Loucy (cell line): ENCODE measurements around the gene DMC1.

Source experiments
- H2AFZ ChIP-seq: fragments of 200-600 bp; sonication (generic); 2 replicates; pipeline ENCODE4 v1.6.0; 2016; ENCODE audit warnings: antibody characterized with exemption, mild to moderate bottlenecking, low read length, moderate library complexity
- H3F3A ChIP-seq: fragments of 200-600 bp; 2 replicates; pipeline ENCODE4 v1.6.0; 2016; ENCODE audit warnings: antibody characterized with exemption, low read depth, mild to moderate bottlenecking
- H3K27me3 ChIP-seq: fragments of 200-600 bp; sonication (generic); 2 replicates; pipeline ENCODE4 v1.6.1; 2014; ENCODE audit warnings: low read length, mild to moderate bottlenecking; ENCODE audit not compliant: insufficient read depth, poor library complexity, severe bottlenecking
- H3K36me3 ChIP-seq: fragments of 200-600 bp; sonication (generic); 2 replicates; pipeline ENCODE4 v1.6.1; 2016; ENCODE audit warnings: low read length; ENCODE audit not compliant: insufficient read depth
- H3K4me1 ChIP-seq: fragments of 200-600 bp; sonication (generic); 2 replicates; pipeline ENCODE4 v1.5.1; 2014; ENCODE audit warnings: low read length, mild to moderate bottlenecking; ENCODE audit not compliant: insufficient read depth, poor library complexity, severe bottlenecking
- H3K4me2 ChIP-seq: fragments of 200-600 bp; sonication (generic); 2 replicates; pipeline ENCODE4 v1.6.0; 2014; ENCODE audit warnings: antibody characterized with exemption, low read length, low read depth, mild to moderate bottlenecking; ENCODE audit not compliant: poor library complexity, severe bottlenecking
- H3K4me3 ChIP-seq: fragments of 200-600 bp; sonication (generic); 2 replicates; pipeline ENCODE4 v1.5.1; 2014; ENCODE audit warnings: low read length, mild to moderate bottlenecking, mixed read lengths; ENCODE audit not compliant: poor library complexity, severe bottlenecking
- H3K79me2 ChIP-seq: fragments of 200-600 bp; sonication (generic); 2 replicates; pipeline ENCODE4 v1.6.1; 2014; ENCODE audit warnings: low read length; ENCODE audit not compliant: insufficient read depth
- H3K9ac ChIP-seq: fragments of 200-600 bp; sonication (generic); 2 replicates; pipeline ENCODE4 v1.6.0; 2014; ENCODE audit warnings: mild to moderate bottlenecking, low read depth, low read length, moderate library complexity; ENCODE audit not compliant: poor library complexity, severe bottlenecking
- H3K9me2 ChIP-seq: fragments of 200-600 bp; sonication (generic); replicated peaks from 2 replicates; pipeline ENCODE4 v1.6.1; 2016; ENCODE audit warnings: low read depth, low read length, mixed read lengths
- H3K9me3 ChIP-seq: fragments of 200-600 bp; sonication (generic); 2 replicates; pipeline ENCODE4 v1.6.1; 2014; ENCODE audit warnings: mild to moderate bottlenecking, antibody characterized with exemption, low read length, low read depth; ENCODE audit not compliant: insufficient read depth
- H4K20me1 ChIP-seq: fragments of 200-600 bp; sonication (generic); 2 replicates; pipeline ENCODE4 v1.6.0; 2014; ENCODE audit warnings: antibody characterized with exemption, low read length, mild to moderate bottlenecking; ENCODE audit not compliant: insufficient read depth, poor library complexity, severe bottlenecking
- CTCF ChIP-seq: fragments of 200-600 bp; sonication (generic); conservative IDR thresholded peaks from 2 replicates; pipeline ENCODE4 v1.5.1; 2014; ENCODE audit warnings: mild to moderate bottlenecking, antibody characterized with exemption, low read length
- EZH2phosphoT487 ChIP-seq: fragments of 200-600 bp; IDR thresholded peaks from 2 replicates; pipeline ENCODE4 v1.6.1; 2018; ENCODE audit warnings: antibody characterized with exemption, mild to moderate bottlenecking, moderate library complexity, borderline replicate concordance

The DMC1 gene

GRCh38 chr22:38479096-38479837, 90.7 kb downstream of the DMC1 start:
- H4K20me1 ChIP-seq = no peaks in the 10 kb centered on the region
- no peaks in the 10 kb centered on the region for H3K79me2 ChIP-seq
- H3K27me3 ChIP-seq = no peaks in the 10 kb centered on the region
- no peak overlapping the region for H3K4me3 ChIP-seq
- no peaks in the 10 kb centered on the region for H3F3A ChIP-seq
- no peak for TF ChIP-seq EZH2phosphoT487
- TF ChIP-seq CTCF = no peak
- no peaks in the 10 kb centered on the region for H3K9me2 ChIP-seq
- H3K4me2 ChIP-seq = no peak overlapping the region
- no peak overlapping the region for H2AFZ ChIP-seq
- H3K9ac ChIP-seq = no peak overlapping the region
- no peaks in the 10 kb centered on the region for H3K4me1 ChIP-seq
- no peaks in the 10 kb centered on the region for H3K9me3 ChIP-seq
- H3K36me3 ChIP-seq = peaks cover 28% of the 10 kb centered on the region; the same call in 1 of the 2 replicates

DNA sequence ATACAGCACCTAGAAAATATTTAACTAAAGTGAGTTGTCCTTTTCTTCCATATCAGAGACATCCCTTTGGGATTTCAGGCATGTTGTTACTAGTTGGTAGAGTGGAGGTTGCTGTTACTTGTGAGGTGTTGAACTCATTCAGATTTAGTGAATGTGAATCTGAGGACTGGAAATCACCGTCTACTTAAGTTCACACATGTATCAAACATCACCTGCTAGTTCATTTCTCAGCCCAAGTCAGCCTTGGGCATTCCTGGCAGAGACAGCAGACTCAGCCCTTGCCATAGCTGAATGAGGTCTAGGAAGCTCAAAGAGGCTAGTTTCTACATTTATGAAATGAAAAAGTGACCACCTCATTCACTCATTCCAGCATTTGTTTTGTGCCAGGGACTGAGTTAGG, 92.4 kb downstream of the DMC1 start:
- Histone ChIP-seq H3K79me2 (no peaks in the 10 kb centered on the region), H3K9me2 (no peaks in the 10 kb centered on the region), H2AFZ (no peak overlapping the region), H3K9ac (no peak overlapping the region), H3K9me3 (no peaks in the 10 kb centered on the region), H4K20me1 (no peaks in the 10 kb centered on the region), H3K4me3 (no peak overlapping the region), H3K27me3 (no peaks in the 10 kb centered on the region), H3K4me1 (no peaks in the 10 kb centered on the region), H3F3A (no peaks in the 10 kb centered on the region), H3K4me2 (no peak overlapping the region), H3K36me3 (peaks cover 11% of the 10 kb centered on the region; the same call in 1 of the 2 replicates)
- TF ChIP-seq EZH2phosphoT487 (no peak), CTCF (no peak)

DNA sequence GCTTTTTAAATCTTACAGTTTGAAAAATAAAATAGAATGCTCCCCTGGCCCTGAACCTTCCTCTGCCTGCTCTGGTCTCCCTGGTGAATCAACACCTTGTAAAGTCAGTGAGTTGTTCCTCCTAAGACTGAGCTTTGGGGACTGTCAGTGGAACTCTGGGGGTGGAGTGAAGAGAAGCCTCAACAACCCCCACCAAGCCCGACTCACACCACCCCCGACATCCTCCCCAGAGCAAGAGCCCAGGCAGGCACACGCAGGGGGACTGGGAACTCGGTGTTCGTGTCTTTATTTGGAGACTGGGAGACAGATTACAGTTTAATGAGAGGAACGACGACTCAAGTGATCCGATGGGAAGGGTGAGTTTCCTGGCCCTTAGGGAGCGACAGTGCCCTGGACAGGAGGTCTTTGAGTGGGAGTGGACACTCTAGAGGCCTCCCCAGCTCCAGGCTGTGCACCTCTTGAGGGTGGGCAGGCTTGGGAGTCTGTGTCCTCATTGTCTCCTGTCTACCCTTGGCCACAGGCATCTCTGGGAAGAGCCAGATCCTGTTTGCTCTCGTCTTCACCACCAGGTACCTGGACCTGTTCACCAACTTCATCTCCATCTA, 95.9 kb downstream of the DMC1 start:
- Histone ChIP-seq H3K79me2 (no peaks in the 10 kb centered on the region), H3K4me1 (no peaks in the 10 kb centered on the region), H2AFZ (no peak overlapping the region), H3K4me2 (no peak overlapping the region), H3K9ac (no peak overlapping the region), H3K36me3 (no peaks in the 10 kb centered on the region), H3K9me2 (no peaks in the 10 kb centered on the region), H3F3A (no peaks in the 10 kb centered on the region), H4K20me1 (no peaks in the 10 kb centered on the region), H3K9me3 (no peaks in the 10 kb centered on the region), H3K27me3 (no peaks in the 10 kb centered on the region), H3K4me3 (no peak overlapping the region)
- TF ChIP-seq EZH2phosphoT487 = no peak
- no peak for TF ChIP-seq CTCF
